Activated CD4-positive, alpha-beta T cell treated with anti-CD3 and anti-CD28 coated beads, Interleukin-2, amount 50 U/mL, for 16 hours (primary cell): ENCODE results near the gene PRKAR2B.

ENCODE experiments used
- DNase-seq: peaks from one replicate; pipeline ENCODE4 v3.0.0-alpha.2; 2020

PRKAR2B gene

GRCh38 chr7:107165341-107165740 lies 120.8 kb downstream of the PRKAR2B start:
- no peak for DNase-seq

- DNase-seq, result no peak
Measured at GRCh38 chr7:107166736-107167426, 122.4 kb downstream of the PRKAR2B start.

- peak; percentile 36 for DNase-seq
Measured at GRCh38 chr7:107167483-107168232, 123.2 kb downstream of the PRKAR2B start.

GRCh38 chr7:107168233-107169119 lies 124.0 kb downstream of the PRKAR2B start, which contains the start of gene HBP1:
Gene HBP1, plus strand, starts transcription at chr7:107169003. Its CDS starts 10,891 bp downstream, at chr7:107179894.
- peak; percentile 99 for DNase-seq

GRCh38 chr7:107169120-107170050 lies 124.9 kb downstream of the PRKAR2B start:
- DNase-seq, result peak; percentile 94

- no peak for DNase-seq
Measured at GRCh38 chr7:107170051-107170915, 125.8 kb downstream of the PRKAR2B start.

GRCh38 chr7:107171496-107171895 lies 127.0 kb downstream of the PRKAR2B start:
- DNase-seq, result no peak

GRCh38 chr7:107172276-107173032 lies 127.9 kb downstream of the PRKAR2B start:
- DNase-seq, result peak; percentile 31

GRCh38 chr7:107173191-107173590 lies 128.7 kb downstream of the PRKAR2B start:
- DNase-seq, result no peak

GRCh38 chr7:107173691-107174406 lies 129.3 kb downstream of the PRKAR2B start:
- DNase-seq, result peak; percentile 58

- no peak for DNase-seq
Measured at GRCh38 chr7:107179326-107180164, 135.0 kb downstream of the PRKAR2B start.

- DNase-seq, result no peak
Measured at GRCh38 chr7:107180378-107180777, 135.9 kb downstream of the PRKAR2B start.

- DNase-seq, result no peak
Measured at GRCh38 chr7:107181172-107181571, 136.7 kb downstream of the PRKAR2B start.

- no peak for DNase-seq
Measured at GRCh38 chr7:107185716-107186115, 141.2 kb downstream of the PRKAR2B start.

GRCh38 chr7:107186240-107186639 lies 141.7 kb downstream of the PRKAR2B start:
- DNase-seq, result no peak

GRCh38 chr7:107187774-107188173 lies 143.3 kb downstream of the PRKAR2B start:
- DNase-seq, result no peak

GRCh38 chr7:107190090-107190489 lies 145.6 kb downstream of the PRKAR2B start:
- DNase-seq, result no peak

- no peak for DNase-seq
Measured at GRCh38 chr7:107194052-107194451, 149.5 kb downstream of the PRKAR2B start.
